Measurements from ENCODE around the gene SLC16A5. TPM values are rescaled to one million over a fixed set of nuclear protein-coding genes. Genes with fewer than 3 reads are reported as not detected.

The SLC16A5 gene
- total RNA-seq, 2 experiments from 2014 or later = 2.1 TPM

GRCh38 chr17:75144816-75145512 lies 57.2 kb downstream of the SLC16A5 start:
- Mint-ChIP-seq H3K4me3 (no peak overlapping the region), H3K27ac (no peak overlapping the region), H3K36me3 (peaks cover 47% of the 10 kb centered on the region), H3K4me1 (peaks cover 6% of the 10 kb centered on the region), H3K27me3 (no peaks in the 10 kb centered on the region), H3K9me3 (no peaks in the 10 kb centered on the region)
- no peak for DNase-seq

GRCh38 chr17:75146592-75146991 lies 58.8 kb downstream of the SLC16A5 start:
- Mint-ChIP-seq H3K27ac (no peak overlapping the region), H3K9me3 (no peaks in the 10 kb centered on the region), H3K4me3 (no peak overlapping the region), H3K4me1 (peaks cover 3% of the 10 kb centered on the region), H3K27me3 (no peaks in the 10 kb centered on the region), H3K36me3 (peaks cover 35% of the 10 kb centered on the region)
- DNase-seq = no peak

GRCh38 chr17:75147878-75148546 lies 60.3 kb downstream of the SLC16A5 start:
- Mint-ChIP-seq H3K27ac (peak overlapping the region; percentile 18), H3K4me1 (peaks cover 16% of the 10 kb centered on the region), H3K27me3 (no peaks in the 10 kb centered on the region), H3K9me3 (no peaks in the 10 kb centered on the region), H3K36me3 (peaks cover 46% of the 10 kb centered on the region), H3K4me3 (no peak overlapping the region)
- DNase-seq = no peak

- peaks cover 3% of the 10 kb centered on the region for H3K27me3 Mint-ChIP-seq
- H3K36me3 Mint-ChIP-seq = peaks cover 33% of the 10 kb centered on the region
- DNase-seq = no peak
- no peak overlapping the region for H3K27ac Mint-ChIP-seq
- peak overlapping the region; percentile 95 for H3K4me3 Mint-ChIP-seq
- peaks cover 29% of the 10 kb centered on the region for H3K4me1 Mint-ChIP-seq
- no peaks in the 10 kb centered on the region for H3K9me3 Mint-ChIP-seq
These were observed 64.2 kb downstream of the SLC16A5 start for GRCh38 chr17:75151930-75152329.

GRCh38 chr17:75152523-75152921 lies 64.8 kb downstream of the SLC16A5 start:
- Mint-ChIP-seq H3K4me3 (peak overlapping the region; percentile 95), H3K27me3 (peaks cover 3% of the 10 kb centered on the region), H3K4me1 (peaks cover 29% of the 10 kb centered on the region), H3K9me3 (no peaks in the 10 kb centered on the region), H3K27ac (peak overlapping the region; percentile 54), H3K36me3 (peaks cover 27% of the 10 kb centered on the region)
- no peak for DNase-seq

GRCh38 chr17:75152922-75153779 lies 65.4 kb downstream of the SLC16A5 start:
- Mint-ChIP-seq H3K27me3 (peaks cover 3% of the 10 kb centered on the region), H3K9me3 (no peaks in the 10 kb centered on the region), H3K27ac (peak overlapping the region; percentile 88)

GRCh38 chr17:75153780-75154194 lies 66.0 kb downstream of the SLC16A5 start:
- Mint-ChIP-seq H3K36me3 (peaks cover 16% of the 10 kb centered on the region), H3K4me3 (peak overlapping the region; percentile 95), H3K27ac (peak overlapping the region; percentile 88), H3K4me1 (peaks cover 29% of the 10 kb centered on the region), H3K9me3 (no peaks in the 10 kb centered on the region), H3K27me3 (peaks cover 3% of the 10 kb centered on the region)
- peak; percentile 46 for DNase-seq

More at GRCh38 chr17:75152922-75153779, 65.4 kb downstream of the SLC16A5 start:
- Mint-ChIP-seq H3K4me1 (peaks cover 29% of the 10 kb centered on the region), H3K36me3 (peaks cover 23% of the 10 kb centered on the region), H3K4me3 (peak overlapping the region; percentile 95)
- DNase-seq = peak; percentile 26

GRCh38 chr17:75154195-75155106 lies 66.7 kb downstream of the SLC16A5 start, which contains the start of gene JPT1:
JPT1 (minus strand) TSS chr17:75154512; CDS start chr17:75154397, 115 bp downstream.
- DNase-seq = peak; percentile 97
- Mint-ChIP-seq H3K9me3 (no peaks in the 10 kb centered on the region), H3K36me3 (peaks cover 16% of the 10 kb centered on the region), H3K4me3 (peak within 1 kb of the TSS; percentile 95), H3K4me1 (peaks cover 31% of the 10 kb centered on the region), H3K27ac (peak within 1 kb of the TSS; percentile 88), H3K27me3 (peaks cover 3% of the 10 kb centered on the region)

- no peak overlapping the region for H3K4me3 Mint-ChIP-seq
- peak overlapping the region; percentile 60 for H3K27ac Mint-ChIP-seq
- peaks cover 16% of the 10 kb centered on the region for H3K36me3 Mint-ChIP-seq
- no peak for DNase-seq
- H3K4me1 Mint-ChIP-seq = peaks cover 28% of the 10 kb centered on the region
- H3K9me3 Mint-ChIP-seq = no peaks in the 10 kb centered on the region
- peaks cover 3% of the 10 kb centered on the region for H3K27me3 Mint-ChIP-seq
These were observed 67.4 kb downstream of the SLC16A5 start for GRCh38 chr17:75155191-75155601.

Other genes starting within 250 kb of the SLC16A5 start
- gene GRIN2C, start 228.1 kb upstream of the SLC16A5 start, total RNA-seq = not detected
- 10 to 100 TPM; 13.3 to 14.6 TPM for gene FDXR, start 215.0 kb upstream of the SLC16A5 start, total RNA-seq
- not detected for gene FADS6, start 194.3 kb upstream of the SLC16A5 start, total RNA-seq
- gene USH1G, start 164.7 kb upstream of the SLC16A5 start, total RNA-seq = not detected
- gene OTOP2, start 163.7 kb upstream of the SLC16A5 start, total RNA-seq = not detected
- gene OTOP3, start 152.1 kb upstream of the SLC16A5 start, total RNA-seq = not detected
- 1 to 10 TPM; 1.6 to 1.9 TPM for gene HID1, start 115.2 kb upstream of the SLC16A5 start, total RNA-seq
- gene CDR2L, start 100.3 kb upstream of the SLC16A5 start, total RNA-seq = 1 to 10 TPM in 1 of 2 experiments, under 1 TPM in 1; 0.74 to 1.2 TPM
- 10 to 100 TPM; 64.4 to 69.0 TPM for gene MRPL58, start 75.3 kb upstream of the SLC16A5 start, total RNA-seq
- 100 to 1,000 TPM; 185 to 189 TPM for gene ATP5PD, start 41.0 kb upstream of the SLC16A5 start, total RNA-seq
- 10 to 100 TPM; 14.1 to 14.7 TPM for gene KCTD2, start 40.7 kb upstream of the SLC16A5 start, total RNA-seq
- gene ARMC7, start 22.0 kb downstream of the SLC16A5 start, total RNA-seq = 1 to 10 TPM; 6.5 to 6.6 TPM
- 10 to 100 TPM; 71.2 to 74.8 TPM for gene NT5C, start 43.8 kb downstream of the SLC16A5 start, total RNA-seq
- gene JPT1, start 66.6 kb downstream of the SLC16A5 start, total RNA-seq = 100 to 1,000 TPM; 245 to 250 TPM
- gene SUMO2, start 95.0 kb downstream of the SLC16A5 start, total RNA-seq = 100 to 1,000 TPM; 623 to 655 TPM
- gene NUP85, start 117.7 kb downstream of the SLC16A5 start, total RNA-seq = 100 to 1,000 TPM; 134 to 137 TPM
- 10 to 100 TPM; 63.7 to 72.0 TPM for gene GGA3, start 173.7 kb downstream of the SLC16A5 start, total RNA-seq
- gene MRPS7, start 173.9 kb downstream of the SLC16A5 start, total RNA-seq = 10 to 100 TPM; 93.5 to 96.9 TPM
- gene MIF4GD, start 183.3 kb downstream of the SLC16A5 start, total RNA-seq = 10 to 100 TPM; 35.3 to 38.1 TPM
- 100 to 1,000 TPM; 103 to 107 TPM for gene SLC25A19, start 201.5 kb downstream of the SLC16A5 start, total RNA-seq

Measured in activated naive CD8-positive, alpha-beta T cell treated with anti-CD3 and anti-CD28 coated beads for 36 hours (primary cell).